NCI-H2107 treated with DMSO at 0.1 percent for 48 hours (cell line): Measurements from ENCODE around the gene PCSK2.

Experiments
- DNase-seq: peaks from one replicate; lab custom pipeline; 2025; ENCODE audit not compliant: unreplicated experiment; lab: John Stamatoyannopoulos, UW

Gene PCSK2

GRCh38 chr20:17502105-17502504 is 275.3 kb downstream of the PCSK2 start:
- DNase-seq: no peak

- no peak for DNase-seq
Measured at GRCh38 chr20:17503301-17504065, 276.6 kb downstream of the PCSK2 start.

- DNase-seq: no peak
Measured at GRCh38 chr20:17504066-17504897, 277.4 kb downstream of the PCSK2 start.

- peak; percentile 27 for DNase-seq
Measured at GRCh38 chr20:17504898-17505635, 278.2 kb downstream of the PCSK2 start.

GRCh38 chr20:17505636-17506517 is 279.0 kb downstream of the PCSK2 start:
- no peak for DNase-seq

- DNase-seq: no peak
Measured at GRCh38 chr20:17507032-17507431, 280.2 kb downstream of the PCSK2 start.

GRCh38 chr20:17507531-17507930 is 280.7 kb downstream of the PCSK2 start:
- no peak for DNase-seq

GRCh38 chr20:17508756-17509155 is 281.9 kb downstream of the PCSK2 start:
- no peak for DNase-seq

- no peak for DNase-seq
Measured at GRCh38 chr20:17510548-17510947, 283.7 kb downstream of the PCSK2 start.

GRCh38 chr20:17511401-17511800 is 284.6 kb downstream of the PCSK2 start:
- no peak for DNase-seq

- no peak for DNase-seq
Measured at GRCh38 chr20:17513939-17514338, 287.1 kb downstream of the PCSK2 start.

- DNase-seq: no peak
Measured at GRCh38 chr20:17515053-17515452, 288.2 kb downstream of the PCSK2 start.

- DNase-seq: no peak
Measured at GRCh38 chr20:17518339-17519052, 291.7 kb downstream of the PCSK2 start.

GRCh38 chr20:17519606-17520285 is 292.9 kb downstream of the PCSK2 start:
- no peak for DNase-seq

- no peak for DNase-seq
Measured at GRCh38 chr20:17520583-17520982, 293.7 kb downstream of the PCSK2 start.

- no peak for DNase-seq
Measured at GRCh38 chr20:17522528-17522927, 295.7 kb downstream of the PCSK2 start.

- DNase-seq: no peak
Measured at GRCh38 chr20:17523326-17523725, 296.5 kb downstream of the PCSK2 start.

- no peak for DNase-seq
Measured at GRCh38 chr20:17524560-17524959, 297.7 kb downstream of the PCSK2 start.

- no peak for DNase-seq
Measured at GRCh38 chr20:17525132-17525531, 298.3 kb downstream of the PCSK2 start.
